ENCODE results near the gene PPP6R2. TPM values are rescaled to one million over a fixed set of nuclear protein-coding genes. Genes with fewer than 3 reads are reported as not detected.
"Not testable (repeated sequence)": the region's sequence is repeated elsewhere in the genome, so short reads cannot be mapped to it uniquely, and the experiment has no call there.

The PPP6R2 gene
- total and polyA plus RNA-seq, 2 experiments from 2014 or later: 41.4 to 88.4 TPM

DNA sequence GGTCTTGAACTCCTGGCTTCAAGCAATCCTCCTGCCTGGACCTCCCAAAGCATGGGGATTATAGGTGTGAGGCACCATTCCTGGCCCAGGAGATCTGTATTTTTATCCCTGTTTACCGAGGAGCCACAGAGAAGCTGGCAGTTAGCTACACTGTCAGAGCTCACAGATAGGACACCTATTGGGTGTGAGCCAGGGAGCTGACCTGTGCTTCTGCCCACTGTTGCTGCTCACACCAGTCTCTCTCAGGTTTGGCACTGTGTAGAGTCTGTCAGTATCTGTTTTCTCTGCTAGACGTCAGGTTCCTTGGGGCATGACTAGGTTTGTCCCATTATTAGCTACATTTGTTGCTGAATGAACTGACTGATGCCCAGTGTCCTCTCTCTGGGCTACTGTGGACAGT is 17.5 kb downstream of the PPP6R2 start:
- H3K36me3 ChIP-seq: no peaks in the 10 kb centered on the region
- no peaks in the 10 kb centered on the region for H3K27me3 ChIP-seq
- H3K27ac ChIP-seq: no peak overlapping the region
- H3K9me3 ChIP-seq (ENCODE audit: low read depth): no peaks in the 10 kb centered on the region
- DNase-seq (ENCODE audit: low read depth in 1 of 2, low spot score in 1 of 2): no peak
- TF ChIP-seq, protein P1, sequence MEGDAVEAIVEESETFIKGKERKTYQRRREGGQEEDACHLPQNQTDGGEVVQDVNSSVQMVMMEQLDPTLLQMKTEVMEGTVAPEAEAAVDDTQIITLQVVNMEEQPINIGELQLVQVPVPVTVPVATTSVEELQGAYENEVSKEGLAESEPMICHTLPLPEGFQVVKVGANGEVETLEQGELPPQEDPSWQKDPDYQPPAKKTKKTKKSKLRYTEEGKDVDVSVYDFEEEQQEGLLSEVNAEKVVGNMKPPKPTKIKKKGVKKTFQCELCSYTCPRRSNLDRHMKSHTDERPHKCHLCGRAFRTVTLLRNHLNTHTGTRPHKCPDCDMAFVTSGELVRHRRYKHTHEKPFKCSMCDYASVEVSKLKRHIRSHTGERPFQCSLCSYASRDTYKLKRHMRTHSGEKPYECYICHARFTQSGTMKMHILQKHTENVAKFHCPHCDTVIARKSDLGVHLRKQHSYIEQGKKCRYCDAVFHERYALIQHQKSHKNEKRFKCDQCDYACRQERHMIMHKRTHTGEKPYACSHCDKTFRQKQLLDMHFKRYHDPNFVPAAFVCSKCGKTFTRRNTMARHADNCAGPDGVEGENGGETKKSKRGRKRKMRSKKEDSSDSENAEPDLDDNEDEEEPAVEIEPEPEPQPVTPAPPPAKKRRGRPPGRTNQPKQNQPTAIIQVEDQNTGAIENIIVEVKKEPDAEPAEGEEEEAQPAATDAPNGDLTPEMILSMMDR (IDR thresholded peaks at IDR 0.05; ENCODE audit: low read depth, low read length): no peak
- no peaks in the 10 kb centered on the region for H3K4me1 ChIP-seq (ENCODE audit: low read depth)
- H3K4me3 ChIP-seq: no peak overlapping the region

DNA sequence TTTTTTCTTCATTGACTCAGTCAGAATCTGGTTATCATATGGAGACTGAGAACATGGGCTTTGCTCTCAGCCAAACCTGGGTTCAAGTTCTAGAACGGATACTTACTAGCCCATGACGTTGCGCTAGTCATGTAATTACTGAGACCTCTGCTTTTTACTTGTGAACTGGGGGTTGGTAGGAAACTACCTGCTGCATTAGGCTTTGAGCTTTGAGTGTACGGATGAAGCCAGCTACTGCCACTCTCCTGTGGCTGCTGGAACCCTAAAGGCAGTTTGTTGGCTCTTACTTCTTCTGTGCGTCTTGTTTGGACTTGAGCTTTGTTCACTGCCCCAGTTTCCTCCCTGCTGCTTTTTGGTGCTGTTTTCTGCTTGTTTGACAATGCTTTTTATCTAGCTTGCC is 18.1 kb downstream of the PPP6R2 start:
- Histone ChIP-seq H3K9me3 (ENCODE audit: low read depth) (no peaks in the 10 kb centered on the region), H3K27ac (no peak overlapping the region)
- TF ChIP-seq, protein P1 (IDR thresholded peaks at IDR 0.05; ENCODE audit: low read depth, low read length): no peak

DNA sequence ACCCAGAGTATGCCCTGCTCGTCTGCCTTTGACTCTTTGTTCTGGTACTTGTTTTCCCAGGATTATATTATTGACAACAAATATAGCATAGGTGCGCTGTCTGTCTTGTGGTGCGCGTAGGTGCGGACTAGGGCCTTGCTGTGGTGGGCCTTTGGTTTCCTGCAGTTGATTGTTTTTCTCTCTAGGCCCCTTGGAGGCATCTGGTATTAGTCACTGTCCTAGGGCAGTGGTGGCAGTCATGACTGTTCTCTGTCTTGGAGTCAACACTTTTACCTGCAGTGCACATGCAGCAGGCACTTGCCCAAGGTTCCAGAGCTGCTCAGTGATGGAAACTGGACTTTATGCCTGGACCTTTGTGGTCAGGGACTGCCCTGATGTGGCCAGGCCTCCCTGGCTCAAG is 18.6 kb downstream of the PPP6R2 start:
- TF ChIP-seq, protein P1 (IDR thresholded peaks at IDR 0.05; ENCODE audit: low read depth, low read length): no peak
- Histone ChIP-seq H3K4me3 (no peak overlapping the region), H3K4me1 (ENCODE audit: low read depth) (no peaks in the 10 kb centered on the region), H3K9me3 (ENCODE audit: low read depth) (no peaks in the 10 kb centered on the region), H3K27ac (no peak overlapping the region), H3K36me3 (no peaks in the 10 kb centered on the region), H3K27me3 (no peaks in the 10 kb centered on the region)
- DNase-seq (ENCODE audit: low read depth in 1 of 2, low spot score in 1 of 2): no peak

More for the DNA sequence above, 18.1 kb downstream of the PPP6R2 start:
- H3K4me3 ChIP-seq: no peak overlapping the region
- H3K36me3 ChIP-seq: no peaks in the 10 kb centered on the region
- H3K4me1 ChIP-seq (ENCODE audit: low read depth): no peaks in the 10 kb centered on the region
- DNase-seq (ENCODE audit: low read depth in 1 of 2, low spot score in 1 of 2): no peak
- H3K27me3 ChIP-seq: no peaks in the 10 kb centered on the region

DNA sequence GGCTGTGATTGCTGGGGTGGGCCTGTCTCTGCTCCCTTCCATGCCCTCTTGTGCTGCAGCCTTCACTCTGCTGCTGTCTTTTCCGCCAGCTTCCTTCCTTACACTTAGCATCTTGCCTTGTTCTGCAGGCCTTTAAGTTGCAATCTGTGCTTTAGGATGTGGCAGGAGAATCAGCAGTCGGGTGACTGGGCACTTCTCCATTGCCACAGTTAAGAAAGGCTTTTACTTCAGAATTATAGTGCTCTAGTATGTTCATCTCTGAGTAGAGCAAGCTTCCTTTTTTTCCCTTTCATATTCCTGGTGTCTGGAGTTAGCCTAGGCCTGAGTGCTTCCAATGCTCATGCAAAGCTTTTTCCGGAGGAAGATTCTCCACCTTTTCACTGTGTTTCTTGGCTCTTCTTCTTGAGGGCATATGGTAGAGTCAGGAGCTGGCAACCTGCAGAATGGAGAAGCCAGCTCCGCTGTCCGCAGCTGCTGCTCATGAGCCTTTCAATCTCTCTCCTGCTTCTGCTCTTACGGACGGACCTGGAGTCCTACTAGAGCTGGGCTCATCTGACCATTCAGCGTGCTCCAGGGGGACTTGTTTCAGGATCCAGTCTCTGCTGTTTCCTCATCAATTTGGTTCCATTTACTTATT is 20.2 kb downstream of the PPP6R2 start:
- DNase-seq (ENCODE audit: low read depth in 1 of 2, low spot score in 1 of 2): no peak
- Histone ChIP-seq H3K9me3 (ENCODE audit: low read depth) (no peaks in the 10 kb centered on the region), H3K27ac (no peak overlapping the region), H3K4me3 (no peak overlapping the region), H3K36me3 (no peaks in the 10 kb centered on the region), H3K27me3 (no peaks in the 10 kb centered on the region), H3K4me1 (ENCODE audit: low read depth) (no peaks in the 10 kb centered on the region)
- TF ChIP-seq, protein P1 (IDR thresholded peaks at IDR 0.05; ENCODE audit: low read depth, low read length): no peak

DNA sequence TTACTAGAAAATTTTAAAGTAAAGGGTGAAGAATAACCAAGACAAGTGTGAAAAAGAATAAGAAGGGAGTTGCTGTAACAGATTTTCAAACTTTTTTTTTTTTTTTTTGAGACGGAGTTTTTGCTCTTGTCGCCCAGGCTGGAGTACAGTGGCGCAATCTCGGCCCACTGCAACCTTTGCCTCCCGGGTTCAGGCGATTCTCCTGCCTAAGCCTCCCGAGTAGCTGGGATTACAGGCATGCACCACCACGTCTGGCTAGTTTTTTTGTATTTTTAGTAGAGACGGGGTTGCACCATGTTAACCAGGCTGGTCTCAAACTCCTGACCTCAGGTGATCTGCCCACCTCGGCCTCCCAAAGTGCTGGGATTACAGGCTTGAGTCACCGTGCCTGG is 20.7 kb downstream of the PPP6R2 start:
- not testable (repeated sequence) for H3K27ac ChIP-seq; H3K4me1 ChIP-seq (ENCODE audit: low read depth); H3K4me3 ChIP-seq; DNase-seq (ENCODE audit: low read depth in 1 of 2, low spot score in 1 of 2); H3K36me3 ChIP-seq; H3K9me3 ChIP-seq (ENCODE audit: low read depth); H3K27me3 ChIP-seq

DNA sequence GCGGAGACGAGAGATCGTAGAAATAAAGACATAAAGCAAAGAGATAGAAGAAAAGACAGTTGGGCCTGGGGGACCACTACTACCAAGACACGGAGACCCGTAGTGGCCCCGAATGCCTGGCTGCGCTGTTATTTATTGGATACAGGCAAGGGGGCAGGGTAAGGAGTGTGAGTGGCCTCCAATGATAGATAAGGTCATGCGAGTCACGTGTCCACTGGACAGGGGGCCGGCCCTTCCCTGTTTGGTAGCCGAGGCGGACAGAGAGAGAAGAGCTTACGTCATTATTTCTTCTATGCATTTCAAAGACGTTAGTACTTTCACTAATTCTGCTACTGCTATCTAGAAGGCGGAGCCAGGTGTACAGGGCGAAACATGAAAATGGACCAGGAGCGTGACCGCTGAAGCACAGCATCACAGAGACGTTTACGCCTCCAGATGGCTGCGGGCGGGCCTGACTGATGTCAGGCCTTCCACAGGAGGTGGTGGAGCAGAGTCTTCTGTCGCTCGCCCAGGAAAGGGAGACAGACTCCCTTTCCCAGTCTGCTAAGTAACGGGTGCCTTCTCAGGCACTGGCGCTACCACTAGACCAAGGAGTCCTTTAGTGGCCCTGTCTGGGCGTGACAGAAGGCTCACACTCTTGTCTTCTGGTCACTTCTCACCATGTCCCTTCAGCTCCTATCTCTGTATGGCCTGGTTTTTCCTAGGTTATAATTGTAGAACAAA is 24.8 kb downstream of the PPP6R2 start:
- no peaks in the 10 kb centered on the region for H3K4me1 ChIP-seq (ENCODE audit: low read depth)
- H3K9me3 ChIP-seq (ENCODE audit: low read depth): no peaks in the 10 kb centered on the region
- H3K4me3 ChIP-seq: no peak overlapping the region
- H3K27me3 ChIP-seq: no peaks in the 10 kb centered on the region
- no peak for DNase-seq (ENCODE audit: low read depth in 1 of 2, low spot score in 1 of 2)
- H3K27ac ChIP-seq: peak overlapping the region; percentile 28
- H3K36me3 ChIP-seq: peaks cover 14% of the 10 kb centered on the region
- TF ChIP-seq, protein P1 (IDR thresholded peaks at IDR 0.05; ENCODE audit: low read depth, low read length): no peak
